ENCODE data around the gene CFAP69.

DNA sequence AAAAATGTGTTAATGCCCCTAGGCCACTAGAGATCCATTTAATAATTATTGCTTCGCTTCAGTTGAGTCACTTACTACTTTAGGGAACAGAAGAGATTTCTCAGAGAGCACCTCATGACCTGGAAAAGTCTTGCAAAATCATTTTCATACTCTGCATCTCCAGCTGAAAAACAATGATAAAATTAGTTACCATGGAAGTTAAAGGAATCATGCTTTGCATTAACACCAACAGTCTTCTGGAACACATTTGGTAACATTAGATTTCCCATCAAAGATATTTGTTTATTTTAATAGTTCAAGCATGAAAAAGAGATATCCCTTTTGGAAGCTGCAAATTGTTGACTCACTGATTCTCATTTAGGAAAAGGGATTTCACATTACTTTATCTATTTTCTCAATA is 35.2 kb upstream of the CFAP69 start:
- no peak for TF ChIP-seq POLR2AphosphoS5 (IDR thresholded peaks at IDR 0.05; ENCODE audit: low read depth, low read length)
- TF ChIP-seq POLR2A (IDR thresholded peaks at IDR 0.05; ENCODE audit: low read depth, low read length), result no peak
- TF ChIP-seq TAF1 (IDR thresholded peaks at IDR 0.05; ENCODE audit: low read depth, low read length), result no peak
- no peak for TF ChIP-seq PAX5 (IDR thresholded peaks at IDR 0.05; ENCODE audit: insufficient read depth, low read length, severe bottlenecking)
- no peak for TF ChIP-seq POU2F2 (IDR thresholded peaks at IDR 0.05; ENCODE audit: low read depth, low read length)

All from GM12891 (cell line).